Measurements from ENCODE around the gene CACNA2D3.
A peak's percentile ranks its signal among the peaks of the same experiment; 100 is the strongest.

CACNA2D3 gene

DNA sequence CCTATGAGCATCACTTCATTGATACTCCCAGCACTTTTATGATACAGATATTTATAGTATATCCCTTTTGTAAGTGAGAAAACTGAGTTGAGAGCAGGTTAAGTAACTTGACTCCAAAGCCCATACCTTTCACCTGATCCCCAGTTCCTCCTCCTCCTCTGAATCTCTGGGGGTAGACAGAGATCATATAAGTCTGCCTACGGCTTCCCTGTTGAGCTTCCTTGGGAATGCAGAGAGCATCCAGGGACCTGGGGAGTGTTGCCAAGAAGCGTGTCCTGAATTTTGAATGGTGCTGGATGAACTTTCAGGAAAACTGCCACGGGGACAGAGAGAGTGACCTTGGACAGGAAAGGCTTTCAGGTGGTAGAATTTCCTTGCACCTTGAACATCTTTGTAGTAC is 537.0 kb downstream of the CACNA2D3 start:
- no peak for FAIRE-seq
- no peak for DNase-seq (ENCODE audit: low spot score)

DNA sequence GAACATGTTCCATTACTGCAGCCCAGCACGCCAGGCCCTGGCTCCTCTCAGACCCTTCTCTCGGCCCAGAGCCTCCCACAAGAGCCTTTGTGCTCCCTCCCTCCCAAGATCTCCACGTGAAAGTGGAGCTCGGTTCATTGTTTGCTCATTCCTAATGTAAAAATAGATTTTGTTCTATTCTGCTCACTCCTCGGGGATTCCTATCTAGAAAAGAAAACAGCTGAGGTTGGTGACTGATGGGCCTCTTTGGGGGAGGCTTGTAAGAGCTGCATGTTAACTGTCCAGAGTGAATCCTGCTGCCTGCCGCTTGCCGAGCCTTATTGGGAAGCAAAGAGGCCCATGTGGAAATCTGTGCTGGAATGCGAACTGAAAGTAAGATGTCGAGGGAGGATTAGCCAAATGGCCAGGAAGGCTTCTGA is 538.4 kb downstream of the CACNA2D3 start:
- no peak for FAIRE-seq
- no peak for DNase-seq (ENCODE audit: low spot score)

GRCh38 chr3:54661151-54661550 is 538.8 kb downstream of the CACNA2D3 start:
- FAIRE-seq: no peak

GRCh38 chr3:54663501-54664011 is 541.2 kb downstream of the CACNA2D3 start:
- FAIRE-seq: no peak
- no peak for DNase-seq (ENCODE audit: low spot score)

More at GRCh38 chr3:54661151-54661550, 538.8 kb downstream of the CACNA2D3 start:
- no peak for DNase-seq (ENCODE audit: low spot score)

DNA sequence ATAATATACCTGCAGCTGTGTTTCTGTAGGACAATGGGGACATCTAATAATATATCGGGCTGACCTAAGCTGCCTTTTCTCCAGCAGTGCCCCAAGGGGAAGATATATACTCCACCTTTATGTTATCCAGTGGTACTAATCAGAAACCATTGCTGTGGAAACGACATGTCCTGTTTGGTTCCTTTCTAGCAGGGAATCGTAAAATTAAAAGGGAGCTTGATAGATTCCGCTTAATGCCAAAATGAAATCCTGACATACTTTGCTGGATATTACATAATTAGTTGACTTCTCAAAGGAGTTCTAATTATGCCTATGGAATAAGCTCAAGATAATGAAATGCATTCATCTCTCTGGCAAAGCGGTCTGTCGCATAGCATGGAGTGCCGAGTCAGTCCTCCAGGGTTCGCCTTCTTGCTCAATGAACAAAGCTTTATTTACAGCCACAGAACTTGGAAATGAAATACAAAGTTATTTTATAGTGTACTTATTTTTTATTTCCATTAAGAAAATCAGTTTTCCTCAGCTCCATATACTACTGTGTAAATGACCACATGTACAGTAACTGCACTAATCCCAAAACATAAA is 542.8 kb downstream of the CACNA2D3 start:
- DNase-seq (ENCODE audit: low spot score): no peak
- no peak for FAIRE-seq

DNA sequence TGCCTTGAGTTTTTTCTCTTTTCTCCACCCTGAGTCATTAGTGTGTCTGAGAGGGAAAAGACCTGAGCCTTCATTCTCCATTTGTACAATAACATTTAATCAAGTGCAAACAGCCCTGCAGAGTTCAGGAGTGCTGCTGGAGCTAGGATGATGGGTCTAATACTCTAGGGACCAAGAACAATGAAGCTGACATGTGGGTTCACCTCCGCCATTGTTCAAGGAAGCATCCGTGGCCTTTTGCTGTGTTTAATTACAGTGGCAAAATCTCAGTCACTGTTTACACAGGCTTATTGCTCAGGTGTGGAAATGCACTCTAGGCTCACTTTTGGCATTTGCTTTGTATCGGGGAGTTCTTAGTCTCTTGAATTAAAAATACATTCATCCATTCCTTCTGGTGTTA is 545.9 kb downstream of the CACNA2D3 start:
- FAIRE-seq (no peak), DNase-seq (ENCODE audit: low spot score) (no peak)

GRCh38 chr3:54670201-54671000 is 548.0 kb downstream of the CACNA2D3 start:
- no peak for FAIRE-seq
- DNase-seq (ENCODE audit: low spot score): no peak

GRCh38 chr3:54671511-54671910 is 549.2 kb downstream of the CACNA2D3 start:
- DNase-seq (ENCODE audit: low spot score) (no peak), FAIRE-seq (no peak)

- FAIRE-seq (no peak), DNase-seq (ENCODE audit: low spot score) (no peak)
These were observed 553.7 kb downstream of the CACNA2D3 start for GRCh38 chr3:54676087-54676486.

DNA sequence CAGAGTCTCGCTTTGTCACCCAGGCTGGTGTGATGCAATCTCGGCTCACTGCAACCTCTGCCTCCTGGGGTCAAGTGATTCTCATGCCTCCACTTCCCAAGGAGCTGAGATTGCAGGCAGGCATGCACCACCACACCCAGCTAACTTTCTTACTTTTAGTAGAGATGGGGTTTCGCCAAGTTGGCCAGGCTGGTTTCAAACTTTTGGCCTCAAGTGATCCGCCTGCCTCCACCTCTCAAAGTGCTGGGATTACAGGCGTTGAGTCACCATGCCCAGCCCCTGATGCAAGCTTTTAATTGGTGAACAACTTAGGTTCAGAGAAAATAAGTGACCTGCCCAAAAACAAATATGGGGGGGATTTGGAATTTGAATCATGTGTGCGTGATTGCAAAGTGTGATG is 559.4 kb downstream of the CACNA2D3 start:
- FAIRE-seq (no peak), DNase-seq (ENCODE audit: low spot score) (no peak)

- no peak for DNase-seq (ENCODE audit: low spot score)
- no peak for FAIRE-seq
These were observed 562.9 kb downstream of the CACNA2D3 start for GRCh38 chr3:54685213-54685612.

DNA sequence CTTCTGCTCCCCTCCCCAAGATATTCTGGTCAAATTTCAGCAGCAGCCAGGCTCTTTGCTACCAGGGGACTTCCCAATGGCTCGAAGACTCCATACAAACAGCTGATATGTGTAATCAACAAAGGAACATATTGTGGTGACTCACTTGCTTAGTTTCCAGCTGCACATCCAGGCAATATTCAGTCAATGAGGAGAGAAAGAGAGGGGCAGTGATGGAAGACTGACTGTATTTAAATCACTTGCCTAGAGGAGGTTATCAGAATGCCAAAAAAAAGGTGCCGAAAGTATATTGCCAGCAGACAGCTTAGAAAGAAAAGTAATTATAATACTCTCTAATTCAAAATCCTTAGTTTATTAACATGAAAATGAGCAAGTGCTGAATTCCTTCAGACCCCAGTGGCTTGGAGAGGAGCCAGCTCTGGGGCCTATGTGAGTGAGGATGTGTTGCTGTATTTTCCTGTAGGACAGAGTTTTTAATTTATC is 569.0 kb downstream of the CACNA2D3 start:
- DNase-seq (ENCODE audit: low spot score) (peak; percentile 31), FAIRE-seq (no peak)

- DNase-seq (ENCODE audit: low spot score) (peak; percentile 47), FAIRE-seq (no peak)
These were observed 574.0 kb downstream of the CACNA2D3 start for GRCh38 chr3:54696313-54696712.

DNA sequence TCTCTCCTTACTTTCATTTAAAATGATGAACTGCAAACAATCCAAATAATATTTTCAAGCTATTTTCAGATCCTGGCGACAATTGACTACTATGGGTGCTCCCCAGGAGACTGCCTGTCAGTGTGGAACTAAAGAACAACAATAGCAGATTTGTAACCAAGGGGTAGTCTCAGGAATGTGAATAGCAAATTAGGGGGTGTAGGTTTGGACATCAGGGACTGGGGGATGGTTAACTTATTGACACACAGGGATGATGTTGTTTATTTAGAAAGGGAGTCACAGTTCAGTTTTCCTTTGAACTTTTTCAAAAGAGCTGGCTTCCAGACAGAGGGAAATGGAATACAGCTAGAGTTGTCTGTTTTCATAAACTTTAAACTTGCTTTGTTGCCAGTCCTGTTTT is 575.7 kb downstream of the CACNA2D3 start:
- no peak for FAIRE-seq
- DNase-seq (ENCODE audit: low spot score): no peak

DNA sequence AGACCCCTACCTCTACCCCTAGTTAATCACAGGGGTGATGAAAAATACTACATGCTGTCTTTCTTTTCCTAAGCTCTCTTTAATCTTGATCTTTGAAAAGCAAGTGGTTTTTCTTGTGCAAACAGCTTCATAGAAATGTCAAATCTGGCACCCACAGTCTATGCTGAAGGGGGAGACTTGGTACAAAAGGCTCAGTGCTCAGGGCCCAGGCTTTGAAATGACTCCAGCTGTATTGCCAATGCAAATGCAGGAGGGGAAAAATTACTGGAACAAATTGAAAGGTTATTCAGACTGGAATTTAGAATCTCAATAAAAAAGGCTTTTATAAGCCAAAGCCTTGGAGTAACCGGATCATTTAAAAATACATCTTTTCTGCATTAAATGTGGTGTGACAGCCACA is 581.6 kb downstream of the CACNA2D3 start:
- no peak for FAIRE-seq
- DNase-seq (ENCODE audit: low spot score): no peak

DNA sequence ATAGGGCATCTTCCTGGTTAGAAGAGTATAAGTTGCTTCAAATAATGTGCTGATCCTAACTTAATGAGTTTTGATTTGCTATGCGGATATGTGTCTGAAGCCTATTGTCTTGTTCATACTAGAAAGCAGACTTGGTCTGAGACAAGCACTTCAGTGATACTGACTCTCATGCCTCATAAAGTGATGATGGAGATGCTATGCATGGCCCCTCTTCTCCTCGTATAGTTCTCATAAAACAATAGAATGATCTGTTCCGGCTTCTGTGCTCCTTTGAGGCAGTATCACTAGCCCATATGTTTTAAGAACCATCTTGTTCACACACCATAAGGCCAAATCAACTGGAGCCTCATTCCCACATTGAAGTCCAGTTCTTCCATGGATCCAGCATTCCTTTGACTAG is 583.4 kb downstream of the CACNA2D3 start:
- DNase-seq (ENCODE audit: low spot score) (no peak), FAIRE-seq (no peak)

DNA sequence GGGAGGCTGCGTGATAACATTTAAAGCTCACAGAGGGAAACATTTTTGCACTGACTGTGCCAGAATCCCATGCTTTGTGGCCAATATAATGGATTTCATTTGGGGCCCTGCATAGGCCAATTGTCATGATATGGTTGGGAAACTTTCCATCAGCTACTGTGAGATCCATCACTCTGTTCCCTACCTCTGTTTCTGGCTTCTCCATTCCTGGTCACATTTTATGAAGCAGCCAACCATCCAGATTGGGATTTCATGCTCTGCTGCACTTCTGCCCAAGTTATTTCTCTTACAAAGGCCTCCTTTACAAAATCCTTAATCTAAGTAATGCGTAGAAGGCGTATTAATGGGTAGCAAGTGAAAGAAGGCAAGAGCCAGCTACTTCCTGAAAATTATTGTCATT is 584.4 kb downstream of the CACNA2D3 start:
- no peak for DNase-seq (ENCODE audit: low spot score)
- no peak for FAIRE-seq

DNA sequence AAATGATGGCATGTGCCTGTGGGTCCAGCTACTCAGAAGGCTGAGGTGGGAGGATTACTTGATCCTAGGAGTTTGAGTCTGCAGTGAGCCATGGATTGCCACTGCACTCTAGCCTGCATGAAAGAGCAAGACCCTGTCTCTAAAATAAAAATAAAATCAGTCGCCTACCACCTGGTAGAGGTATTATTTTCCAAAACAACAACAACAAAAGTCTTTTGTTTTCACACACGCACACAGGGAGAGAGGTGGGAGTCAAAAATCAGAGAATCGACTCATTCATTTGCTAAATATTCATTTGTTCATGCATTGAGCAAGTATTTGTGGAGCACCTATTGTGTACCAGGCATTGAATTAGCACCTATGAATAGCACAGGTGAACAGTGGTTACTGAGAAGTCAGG is 587.4 kb downstream of the CACNA2D3 start:
- FAIRE-seq (no peak), DNase-seq (ENCODE audit: low spot score) (no peak)

- FAIRE-seq: no peak
- DNase-seq (ENCODE audit: low spot score): no peak
These were observed 588.6 kb downstream of the CACNA2D3 start for GRCh38 chr3:54710954-54711353.

GRCh38 chr3:54712539-54712938 is 590.2 kb downstream of the CACNA2D3 start:
- FAIRE-seq: no peak
- DNase-seq (ENCODE audit: low spot score): no peak

DNA sequence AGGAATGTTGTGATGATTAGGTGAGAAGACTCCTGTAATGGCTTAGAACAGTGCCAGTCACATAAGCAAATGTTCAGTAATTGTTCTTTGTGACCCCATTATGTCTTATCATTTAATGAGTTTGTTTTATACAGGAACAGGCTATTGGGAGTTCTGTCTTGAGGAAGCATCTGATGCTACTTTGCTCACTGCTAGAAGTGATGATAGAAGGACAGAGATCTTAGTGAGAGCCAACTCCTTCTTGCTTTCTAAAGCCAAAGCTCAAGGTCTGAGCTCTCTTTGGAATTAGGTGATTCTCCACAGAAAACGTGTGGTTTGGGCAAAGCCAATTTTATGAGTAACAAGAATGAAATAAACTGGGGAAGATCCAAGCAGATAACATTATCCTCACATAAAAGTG is 590.7 kb downstream of the CACNA2D3 start:
- DNase-seq (ENCODE audit: low spot score) (no peak), FAIRE-seq (no peak)

- DNase-seq (ENCODE audit: low spot score) (no peak), FAIRE-seq (no peak)
These were observed 591.1 kb downstream of the CACNA2D3 start for GRCh38 chr3:54713455-54713854.

- DNase-seq (ENCODE audit: low spot score) (no peak), FAIRE-seq (no peak)
These were observed 591.7 kb downstream of the CACNA2D3 start for GRCh38 chr3:54714035-54714434.
